ENCODE results near the gene POMT1. TPM values are rescaled to one million over a fixed set of nuclear protein-coding genes. Genes with fewer than 3 reads are reported as not detected.

Gene POMT1
- total RNA-seq, 3 donors from 2014 or later (not counting 1 experiment from before 2014, with no cell fraction given), result 35.5 to 38.8 (median 36.3) TPM

DNA sequence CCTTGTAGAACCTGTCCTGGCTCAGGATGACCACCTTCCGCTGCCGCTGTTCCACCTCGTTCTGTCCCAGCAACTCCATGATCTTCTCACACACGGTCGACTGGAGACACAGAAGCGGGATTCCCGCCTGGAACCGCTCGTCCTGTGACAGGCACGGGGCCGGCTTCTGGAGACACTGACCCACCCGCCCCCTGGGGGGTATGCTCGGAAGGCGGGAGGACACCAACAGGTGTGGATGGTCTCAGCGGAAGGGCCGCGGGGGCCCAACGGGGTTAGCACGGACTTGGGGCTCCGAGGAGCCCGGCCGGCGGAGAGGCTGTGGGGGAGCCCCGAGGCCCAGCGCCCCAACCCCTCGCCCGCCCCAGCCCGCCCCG lies 27.8 kb downstream of the POMT1 start:
- Histone ChIP-seq H3K4me1 (ENCODE audit: control insufficient read depth, insufficient read depth, low read length) (peaks cover 33% of the 10 kb centered on the region), H3K36me3 (ENCODE audit: control insufficient read depth, insufficient read depth, low read length) (peaks cover 28% of the 10 kb centered on the region), H3K27ac (ENCODE audit: low read length) (no peak overlapping the region), H3K27me3 (ENCODE audit: control insufficient read depth, insufficient read depth, low read length) (no peaks in the 10 kb centered on the region), H3K9me3 (ENCODE audit: control insufficient read depth, insufficient read depth, low read length) (no peaks in the 10 kb centered on the region), H3K4me3 (ENCODE audit: low read length) (peak overlapping the region; percentile 42)
- H3K36me3 Mint-ChIP-seq, result peaks cover 6% of the 10 kb centered on the region
- peak overlapping the region; percentile 76 for H3K4me3 Mint-ChIP-seq
- peak overlapping the region in 1 of 2 donors; percentile 51 for H3K27ac Mint-ChIP-seq
- no peaks in the 10 kb centered on the region for H3K9me3 Mint-ChIP-seq
- intact Hi-C loops (cut with micrococcal nuclease), result no loop called here
- WGBS (ENCODE audit: insufficient coverage), result 5% methylated on average over 29 of the region's 29 CpGs
- H3K27me3 Mint-ChIP-seq (ENCODE audit: low read depth in 2 of 2), result no peaks in the 10 kb centered on the region
- TF ChIP-seq, protein P1, sequence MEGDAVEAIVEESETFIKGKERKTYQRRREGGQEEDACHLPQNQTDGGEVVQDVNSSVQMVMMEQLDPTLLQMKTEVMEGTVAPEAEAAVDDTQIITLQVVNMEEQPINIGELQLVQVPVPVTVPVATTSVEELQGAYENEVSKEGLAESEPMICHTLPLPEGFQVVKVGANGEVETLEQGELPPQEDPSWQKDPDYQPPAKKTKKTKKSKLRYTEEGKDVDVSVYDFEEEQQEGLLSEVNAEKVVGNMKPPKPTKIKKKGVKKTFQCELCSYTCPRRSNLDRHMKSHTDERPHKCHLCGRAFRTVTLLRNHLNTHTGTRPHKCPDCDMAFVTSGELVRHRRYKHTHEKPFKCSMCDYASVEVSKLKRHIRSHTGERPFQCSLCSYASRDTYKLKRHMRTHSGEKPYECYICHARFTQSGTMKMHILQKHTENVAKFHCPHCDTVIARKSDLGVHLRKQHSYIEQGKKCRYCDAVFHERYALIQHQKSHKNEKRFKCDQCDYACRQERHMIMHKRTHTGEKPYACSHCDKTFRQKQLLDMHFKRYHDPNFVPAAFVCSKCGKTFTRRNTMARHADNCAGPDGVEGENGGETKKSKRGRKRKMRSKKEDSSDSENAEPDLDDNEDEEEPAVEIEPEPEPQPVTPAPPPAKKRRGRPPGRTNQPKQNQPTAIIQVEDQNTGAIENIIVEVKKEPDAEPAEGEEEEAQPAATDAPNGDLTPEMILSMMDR (IDR thresholded peaks at IDR 0.05), result no peak
- peaks cover 0 to 15% of the 10 kb centered on the region in 2 donors for H3K4me1 Mint-ChIP-seq
- DNase-seq, result peak in 1 of 2 donors; percentile 36
- ATAC-seq, result peak; percentile 14 to 15 (median 15)

DNA sequence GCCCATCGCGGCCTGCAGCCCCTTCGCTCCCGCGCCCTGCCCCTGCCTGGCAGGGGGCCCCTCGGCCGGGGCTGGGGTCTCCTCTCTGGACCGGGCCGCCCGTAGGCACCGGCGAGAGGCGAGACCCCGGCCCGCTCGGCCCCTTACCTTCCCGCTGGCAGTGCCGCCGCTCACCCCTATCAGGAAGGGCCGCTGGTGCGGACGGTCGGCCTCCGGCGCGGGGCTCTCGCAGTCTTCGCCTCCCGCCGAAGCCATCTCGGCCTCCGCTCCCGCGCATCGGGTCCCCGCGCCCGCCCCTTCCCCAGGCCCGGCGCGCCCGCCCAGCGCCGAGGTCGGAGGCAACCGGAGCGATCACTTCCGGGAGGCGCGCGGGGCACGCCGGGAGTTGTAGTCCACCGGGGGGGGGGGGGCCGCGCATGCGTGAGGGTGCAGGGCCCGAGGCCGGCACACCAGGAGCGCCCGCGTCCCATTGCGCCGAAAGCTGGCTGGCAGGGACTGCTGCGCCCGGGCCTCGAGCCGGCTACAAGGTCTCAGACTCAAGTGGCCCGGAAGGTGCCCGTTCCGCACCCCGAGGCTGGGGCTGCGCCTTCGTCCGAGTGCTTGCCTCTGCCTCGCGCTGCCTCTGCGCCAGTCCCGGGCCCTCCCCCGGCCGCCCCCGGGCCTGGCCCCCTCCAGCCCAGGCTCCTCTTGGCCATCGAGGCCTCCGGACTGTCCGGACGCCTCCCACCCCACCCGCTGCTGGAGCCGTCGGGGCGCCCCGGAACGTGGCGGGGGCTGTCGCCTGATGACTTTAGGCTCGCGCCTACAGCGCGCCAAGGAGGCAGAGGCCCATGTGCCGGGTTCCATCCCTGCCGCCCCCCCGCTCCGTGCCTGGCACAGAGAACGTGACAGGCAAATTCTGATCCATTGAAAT lies 28.5 kb downstream of the POMT1 start, which contains the start of gene UCK1:
UCK1 (minus strand) TSS at position 344 of the 913 bp plus-strand sequence; CDS start at position 255, 89 bp downstream.
- Mint-ChIP-seq H3K27ac (peak within 1 kb of the TSS in 1 of 2 donors; percentile 51), H3K36me3 (peaks cover 6% of the 10 kb centered on the region), H3K4me1 (peaks cover 0 to 15% of the 10 kb centered on the region in 2 donors), H3K4me3 (peak within 1 kb of the TSS; percentile 76), H3K9me3 (no peaks in the 10 kb centered on the region), H3K27me3 (ENCODE audit: low read depth in 2 of 2) (no peaks in the 10 kb centered on the region)
- DNase-seq, result peak; percentile 68 to 90
- no peaks in the 10 kb centered on the region for H3K27me3 ChIP-seq (ENCODE audit: control insufficient read depth, insufficient read depth, low read length)
- H3K4me3 ChIP-seq (ENCODE audit: low read length), result peak within 1 kb of the TSS; percentile 42
- WGBS (ENCODE audit: insufficient coverage), result 13% methylated on average over 103 of the region's 103 CpGs
- TF ChIP-seq, protein P1 (IDR thresholded peaks at IDR 0.05), result no peak
- peak; percentile 95 to 98 (median 98) for ATAC-seq
- intact Hi-C loops (cut with micrococcal nuclease), result no loop called here
- H3K36me3 ChIP-seq (ENCODE audit: control insufficient read depth, insufficient read depth, low read length), result peaks cover 21% of the 10 kb centered on the region
- H3K27ac ChIP-seq (ENCODE audit: low read length), result no peak within 1 kb of the TSS
- peaks cover 35% of the 10 kb centered on the region for H3K4me1 ChIP-seq (ENCODE audit: control insufficient read depth, insufficient read depth, low read length)
- H3K9me3 ChIP-seq (ENCODE audit: control insufficient read depth, insufficient read depth, low read length), result no peaks in the 10 kb centered on the region

DNA sequence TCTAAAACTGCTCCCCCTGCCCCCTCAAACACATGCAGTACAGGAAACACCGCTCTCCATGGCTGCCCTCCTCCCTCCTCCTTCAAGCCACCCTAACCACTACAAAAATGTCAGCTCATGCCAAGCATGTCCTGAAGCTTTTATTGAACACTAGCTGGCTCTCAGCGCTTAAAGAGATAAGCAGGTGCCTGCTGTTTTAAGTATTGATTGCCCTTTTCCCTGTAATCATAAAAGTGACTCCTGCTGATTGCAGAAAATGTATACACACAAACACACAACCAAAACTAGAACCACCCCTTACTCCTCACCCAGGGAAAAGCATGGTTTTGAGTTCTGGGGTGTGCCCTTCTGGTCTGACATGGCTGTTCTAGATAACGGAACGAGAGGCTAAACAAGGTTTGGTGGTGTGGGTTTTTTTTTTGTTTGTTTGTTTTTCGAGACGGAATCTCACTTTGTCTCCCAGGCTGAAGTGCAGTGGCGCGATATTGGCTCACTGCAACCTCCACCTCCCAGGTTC lies 32.1 kb downstream of the POMT1 start:
- DNase-seq, result peak in 1 of 2 donors; percentile 58
- Mint-ChIP-seq H3K4me3 (no peak overlapping the region), H3K36me3 (no peaks in the 10 kb centered on the region), H3K9me3 (no peaks in the 10 kb centered on the region), H3K27ac (no peak overlapping the region), H3K27me3 (ENCODE audit: low read depth in 2 of 2) (no peaks in the 10 kb centered on the region), H3K4me1 (peaks cover 0 to 8% of the 10 kb centered on the region in 2 donors)
- Histone ChIP-seq H3K9me3 (ENCODE audit: control insufficient read depth, insufficient read depth, low read length) (no peaks in the 10 kb centered on the region), H3K27me3 (ENCODE audit: control insufficient read depth, insufficient read depth, low read length) (no peaks in the 10 kb centered on the region), H3K36me3 (ENCODE audit: control insufficient read depth, insufficient read depth, low read length) (peaks cover 1% of the 10 kb centered on the region), H3K4me3 (ENCODE audit: low read length) (no peak overlapping the region), H3K27ac (ENCODE audit: low read length) (no peak overlapping the region), H3K4me1 (ENCODE audit: control insufficient read depth, insufficient read depth, low read length) (peaks cover 46% of the 10 kb centered on the region)
- TF ChIP-seq, protein P1 (IDR thresholded peaks at IDR 0.05), result no peak
- intact Hi-C loops (cut with micrococcal nuclease), result no loop called here
- 36% methylated on average over 8 of the region's 8 CpGs for WGBS (ENCODE audit: insufficient coverage)
- ATAC-seq, result no peak

Measured in natural killer cell (primary cell).